HepG2 (cell line): ENCODE measurements around the gene MCM3. TPM values are rescaled to one million over a fixed set of nuclear protein-coding genes. Genes with fewer than 3 reads are reported as not detected.
A peak's percentile ranks its signal among the peaks of the same experiment; 100 is the strongest.

Experiments
- ARID4A ChIP-seq: sonication (generic); formaldehyde crosslinking; IDR thresholded peaks from 2 replicates; pipeline ENCODE4 v1.5.0; 2020; ENCODE audit warnings: mild to moderate bottlenecking, missing genetic modification reagents, borderline replicate concordance
- CAMTA2 ChIP-seq: sonication (generic); formaldehyde crosslinking; IDR thresholded peaks from 2 replicates; pipeline ENCODE4 v1.4.0; 2020; ENCODE audit warnings: mild to moderate bottlenecking, missing genetic modification reagents, borderline replicate concordance
- DMAP1 ChIP-seq: IDR thresholded peaks from 2 replicates; pipeline ENCODE4 v1.6.1; 2016
- RNF2 ChIP-seq: fragments of 450-650 bp; conservative IDR thresholded peaks from 2 replicates; pipeline ENCODE4 v1.6.1; 2016; ENCODE audit warnings: low read depth
- SIX1 ChIP-seq: sonication (generic); formaldehyde crosslinking; IDR thresholded peaks from 2 replicates; pipeline ENCODE4 v1.4.0; 2020; ENCODE audit warnings: missing genetic modification reagents, borderline replicate concordance
- TOPORS ChIP-seq: sonication (generic); formaldehyde crosslinking; IDR thresholded peaks from 2 replicates; pipeline ENCODE4 v1.8.0; 2023; ENCODE audit warnings: mild to moderate bottlenecking, missing genetic modification reagents
- ZNF383 ChIP-seq: sonication (generic); formaldehyde crosslinking; IDR thresholded peaks from 2 replicates; pipeline ENCODE4 v1.4.0; 2020; ENCODE audit warnings: missing genetic modification reagents, mild to moderate bottlenecking, borderline replicate concordance
- ZNF407 ChIP-seq: sonication (generic); formaldehyde crosslinking; IDR thresholded peaks from one replicate; pipeline ENCODE4 v1.5.1; 2020; ENCODE audit warnings: mild to moderate bottlenecking, missing genetic modification reagents; ENCODE audit errors: not compliant biosample characterization
- ZZZ3 ChIP-seq: sonication (generic); formaldehyde crosslinking; IDR thresholded peaks from 2 replicates; pipeline ENCODE4 v1.4.0; 2020; ENCODE audit warnings: missing genetic modification reagents, mild to moderate bottlenecking, borderline replicate concordance
- polyA plus RNA-seq, 8 experiments: library from polyadenylated mRNA; depleted of rRNA in 3 of 8; stranded (reverse) in 7 of 8; unstranded in 1 of 8; fragments of >200 nt; fragmentation: Illumina TruSeq in 4 of 8; extraction: Trizol in 4 of 8; gene quantifications; 2 replicates each; pipeline versions ENCODE4 v1.2.1 to v1.2.3, GENCODE V29; 2011 to 2016; ENCODE audit warnings: low read depth in 4 of 8, missing spikeins in 1 of 8, mixed read lengths in 1 of 8; ENCODE audit not compliant: insufficient read depth in 1 of 8
- total RNA-seq, 5 experiments: library from RNA; depleted of rRNA; stranded (reverse); fragments of >200 nt; fragmentation: Illumina TruSeq; extraction: Trizol; gene quantifications; 2 replicates each; pipeline ENCODE4 v1.2.3, GENCODE V29; 2016; ENCODE audit warnings: low read depth in 1 of 5
- TF ChIP-seq, protein P1 (sequence below): sonication (generic); formaldehyde crosslinking; IDR thresholded peaks from 2 replicates; pipeline ENCODE4 v1.4.0; 2020; ENCODE audit warnings: missing genetic modification reagents
- TF ChIP-seq, protein P2 (sequence below): sonication (generic); formaldehyde crosslinking; IDR thresholded peaks from 2 replicates; pipeline ENCODE4 v1.9.0; 2022; ENCODE audit warnings: missing genetic modification reagents, mild to moderate bottlenecking, borderline replicate concordance

The MCM3 gene
- total and polyA plus RNA-seq, 2 of the 13 experiments (the other 11 are each of a cell fraction or from before 2014, with no cell fraction given): 164 to 288 TPM

DNA sequence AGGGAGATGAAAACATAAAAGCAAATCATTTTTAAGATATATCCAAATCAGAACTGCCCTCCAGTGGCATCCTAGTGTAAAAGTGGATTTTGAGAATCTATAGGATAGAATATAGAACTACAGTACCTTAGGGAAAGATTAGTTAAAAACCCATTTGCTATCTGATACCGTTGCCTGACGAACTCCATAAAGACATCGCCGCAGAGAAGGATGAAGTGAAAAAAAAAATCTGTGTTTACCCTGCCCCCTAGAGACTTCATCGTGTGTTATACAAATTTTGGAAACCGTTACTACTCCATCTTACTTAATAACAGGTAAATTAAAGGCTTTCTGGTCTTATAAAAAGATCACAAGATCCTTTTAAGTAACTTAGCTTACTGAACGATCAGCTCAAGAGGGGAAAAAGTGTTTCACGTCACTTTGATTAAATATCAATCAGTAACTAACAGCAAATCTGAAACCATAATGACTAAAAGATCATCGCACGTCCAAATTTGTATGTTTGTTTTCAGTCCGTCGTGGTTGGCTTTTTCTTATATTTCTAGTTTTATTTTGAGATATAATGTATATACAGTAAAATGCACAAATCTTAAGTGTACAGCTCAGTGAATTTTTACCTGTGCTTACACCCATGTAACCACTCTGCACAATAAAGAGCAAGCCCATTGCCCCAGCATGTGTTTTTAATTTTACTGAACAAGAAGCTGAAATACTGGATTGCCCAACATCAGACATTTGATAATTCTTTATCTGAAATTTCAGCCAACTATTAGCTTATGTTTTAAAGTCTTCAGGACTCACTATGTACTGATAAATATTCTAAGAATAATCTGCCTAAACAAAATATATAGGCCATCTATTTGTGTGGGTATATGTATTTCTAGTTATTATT, 881 bp upstream of the MCM3 start (continued):
- TF ChIP-seq ZNF407 (CRISPR knock-in tag): no peak
- TF ChIP-seq ZNF383 (CRISPR knock-in tag): no peak
- TF ChIP-seq DMAP1 (CRISPR knock-in tag): 0 out of 2 replicates have a peak, but pooled peaks have one; percentile 29
- no peak for TF ChIP-seq RNF2
- TF ChIP-seq CAMTA2 (CRISPR knock-in tag): no peak
- TF ChIP-seq, protein P1, sequence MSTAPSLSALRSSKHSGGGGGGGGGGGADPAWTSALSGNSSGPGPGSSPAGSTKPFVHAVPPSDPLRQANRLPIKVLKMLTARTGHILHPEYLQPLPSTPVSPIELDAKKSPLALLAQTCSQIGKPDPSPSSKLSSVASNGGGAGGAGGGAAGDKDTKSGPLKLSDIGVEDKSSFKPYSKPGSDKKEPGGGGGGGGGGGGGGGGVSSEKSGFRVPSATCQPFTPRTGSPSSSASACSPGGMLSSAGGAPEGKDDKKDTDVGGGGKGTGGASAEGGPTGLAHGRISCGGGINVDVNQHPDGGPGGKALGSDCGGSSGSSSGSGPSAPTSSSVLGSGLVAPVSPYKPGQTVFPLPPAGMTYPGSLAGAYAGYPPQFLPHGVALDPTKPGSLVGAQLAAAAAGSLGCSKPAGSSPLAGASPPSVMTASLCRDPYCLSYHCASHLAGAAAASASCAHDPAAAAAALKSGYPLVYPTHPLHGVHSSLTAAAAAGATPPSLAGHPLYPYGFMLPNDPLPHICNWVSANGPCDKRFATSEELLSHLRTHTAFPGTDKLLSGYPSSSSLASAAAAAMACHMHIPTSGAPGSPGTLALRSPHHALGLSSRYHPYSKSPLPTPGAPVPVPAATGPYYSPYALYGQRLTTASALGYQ (CRISPR knock-in tag): 0 out of 2 replicates have a peak, but pooled peaks have one; percentile 3
- no peak for TF ChIP-seq ARID4A
- TF ChIP-seq SIX1 (CRISPR knock-in tag): no peak; the same call in 1 of the 2 replicates
- no peak for TF ChIP-seq ZZZ3 (CRISPR knock-in tag)
- 0 out of 2 replicates have a peak, but pooled peaks have one; percentile 40 for TF ChIP-seq TOPORS (CRISPR knock-in tag)
- TF ChIP-seq, protein P2, sequence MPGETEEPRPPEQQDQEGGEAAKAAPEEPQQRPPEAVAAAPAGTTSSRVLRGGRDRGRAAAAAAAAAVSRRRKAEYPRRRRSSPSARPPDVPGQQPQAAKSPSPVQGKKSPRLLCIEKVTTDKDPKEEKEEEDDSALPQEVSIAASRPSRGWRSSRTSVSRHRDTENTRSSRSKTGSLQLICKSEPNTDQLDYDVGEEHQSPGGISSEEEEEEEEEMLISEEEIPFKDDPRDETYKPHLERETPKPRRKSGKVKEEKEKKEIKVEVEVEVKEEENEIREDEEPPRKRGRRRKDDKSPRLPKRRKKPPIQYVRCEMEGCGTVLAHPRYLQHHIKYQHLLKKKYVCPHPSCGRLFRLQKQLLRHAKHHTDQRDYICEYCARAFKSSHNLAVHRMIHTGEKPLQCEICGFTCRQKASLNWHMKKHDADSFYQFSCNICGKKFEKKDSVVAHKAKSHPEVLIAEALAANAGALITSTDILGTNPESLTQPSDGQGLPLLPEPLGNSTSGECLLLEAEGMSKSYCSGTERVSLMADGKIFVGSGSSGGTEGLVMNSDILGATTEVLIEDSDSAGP (CRISPR knock-in tag): no peak
